Testis (tissue), 3 donors: ENCODE results near the gene EMX2. TPM values are rescaled to one million over a fixed set of nuclear protein-coding genes. Genes with fewer than 3 reads are reported as not detected.
"Not testable (repeated sequence)": the region's sequence is repeated elsewhere in the genome, so short reads cannot be mapped to it uniquely, and the experiment has no call there.

Experiments
- DNase-seq: peaks from one replicate; pipeline ENCODE4 v3.0.0-alpha.2; 2019
- H3K27ac ChIP-seq, 2 donors: fragments of 200-600 bp; sonication (generic); one replicate each; pipeline ENCODE4 v1.5.1; 2019
- H3K27me3 ChIP-seq: fragments of 200-600 bp; sonication (generic); one replicate; pipeline ENCODE4 v1.5.1; 2019
- H3K36me3 ChIP-seq: fragments of 200-600 bp; sonication (generic); one replicate; pipeline ENCODE4 v1.5.1; 2017; ENCODE audit warnings: low read depth; ENCODE audit errors: missing control alignments
- H3K4me1 ChIP-seq: fragments of 200-600 bp; sonication (generic); one replicate; pipeline ENCODE4 v1.5.1; 2019
- H3K4me3 ChIP-seq, 2 donors: fragments of 200-600 bp; sonication (generic); one replicate each; pipeline ENCODE4 v1.5.1; 2017 to 2019
- H3K9me3 ChIP-seq: fragments of 200-600 bp; sonication (generic); one replicate; pipeline ENCODE4 v1.5.1; 2017
- CTCF ChIP-seq, 3 experiments: fragments of 450-650 bp in 2 of 3; fragments of 200-600 bp in 1 of 3; sonication (generic) in 1 of 3; IDR thresholded peaks; one replicate each; pipeline ENCODE4 v1.5.1; 2016 to 2019; ENCODE audit warnings: antibody characterized with exemption in 3 of 3, mild to moderate bottlenecking in 2 of 3, moderate library complexity in 1 of 3
- POLR2A ChIP-seq: fragments of 450-650 bp; IDR thresholded peaks from one replicate; pipeline ENCODE4 v1.6.1; 2017; ENCODE audit warnings: antibody characterized with exemption, mild to moderate bottlenecking, moderate library complexity
- WGBS, 2 donors: methylation state at CpG; one replicate each; pipeline ENCODE4 v1.1.5; 2018; 5-methylcytosine and 5-hydroxymethylcytosine counted together
- intact Hi-C: fragments of 100-400 bp; cut with DNase I; formaldehyde crosslinking; loops from one replicate; pipeline ENCODE4 v1.15.1; 2023; ENCODE audit warnings: low total_unique reads
- polyA plus RNA-seq: library from polyadenylated mRNA; stranded (reverse); fragments of 350-450 nt; fragmentation: Illumina TruSeq; extraction: RNeasy Lipid Tissue Mini Kit (QIAGEN cat#74804); gene quantifications from one replicate; pipeline ENCODE4 v1.2.3, GENCODE V29; 2014; ENCODE audit warnings: low read depth, low replicate concordance; ENCODE audit not compliant: insufficient read depth
- total RNA-seq, 2 donors: library from RNA; depleted of rRNA; stranded (reverse); fragments of >200 nt; gene quantifications; one replicate each; pipeline ENCODE4 v1.2.3, GENCODE V29; 2016

The EMX2 gene
- total and polyA plus RNA-seq, 3 donors from 2014 or later, result 1.5 to 6.9 (median 1.9) TPM

GRCh38 chr10:117578999-117579590, 36.5 kb downstream of the EMX2 start:
- Histone ChIP-seq H3K27me3 (no peaks in the 10 kb centered on the region), H3K36me3 (no peaks in the 10 kb centered on the region), H3K4me3 (no peak overlapping the region), H3K9me3 (no peaks in the 10 kb centered on the region), H3K27ac (no peak overlapping the region), H3K4me1 (no peaks in the 10 kb centered on the region)
- TF ChIP-seq POLR2A (no peak), CTCF (IDR thresholded peaks at IDR 0.05) (no peak)
- DNase-seq, result no peak
- WGBS, 2 donors, result 90 to 96% methylated on average over 5 of the region's 5 CpGs
- intact Hi-C loops, result no loop called here

- no peak for TF ChIP-seq POLR2A
- no peak for TF ChIP-seq CTCF (IDR thresholded peaks at IDR 0.05)
- no peak overlapping the region for H3K4me3 ChIP-seq
- H3K36me3 ChIP-seq, result no peaks in the 10 kb centered on the region
- WGBS, 2 donors, result 65 to 72% methylated on average over 2 of the region's 2 CpGs
- H3K27ac ChIP-seq, result no peak overlapping the region
- intact Hi-C loops, result no loop called here
- no peaks in the 10 kb centered on the region for H3K27me3 ChIP-seq
- DNase-seq, result no peak
- H3K4me1 ChIP-seq, result no peaks in the 10 kb centered on the region
- H3K9me3 ChIP-seq, result no peaks in the 10 kb centered on the region
These were observed 39.4 kb downstream of the EMX2 start for GRCh38 chr10:117581961-117582360.

GRCh38 chr10:117584831-117585230, 42.3 kb downstream of the EMX2 start:
- 84 to 87% methylated on average over 2 of the region's 2 CpGs for WGBS, 2 donors
- H3K27me3 ChIP-seq, DNase-seq, H3K36me3 ChIP-seq, H3K9me3 ChIP-seq, intact Hi-C loops, H3K4me1 ChIP-seq, H3K27ac ChIP-seq, H3K4me3 ChIP-seq: not testable (repeated sequence)

- intact Hi-C loops, result no loop called here
- H3K4me3 ChIP-seq, result no peak overlapping the region
- WGBS, 2 donors, result 92 to 96% methylated on average over 5 of the region's 5 CpGs
- DNase-seq, result no peak
- H3K9me3 ChIP-seq, result no peaks in the 10 kb centered on the region
- TF ChIP-seq POLR2A (no peak), CTCF (IDR thresholded peaks at IDR 0.05) (no peak)
- H3K27ac ChIP-seq, result no peak overlapping the region
- no peaks in the 10 kb centered on the region for H3K36me3 ChIP-seq
- H3K4me1 ChIP-seq, result no peaks in the 10 kb centered on the region
- no peaks in the 10 kb centered on the region for H3K27me3 ChIP-seq
These were observed 44.5 kb downstream of the EMX2 start for GRCh38 chr10:117587036-117587435.

- TF ChIP-seq POLR2A (no peak), CTCF (IDR thresholded peaks at IDR 0.05) (no peak)
- Histone ChIP-seq H3K36me3 (no peaks in the 10 kb centered on the region), H3K9me3 (no peaks in the 10 kb centered on the region), H3K27me3 (no peaks in the 10 kb centered on the region), H3K4me3 (no peak overlapping the region), H3K4me1 (no peaks in the 10 kb centered on the region), H3K27ac (no peak overlapping the region)
- DNase-seq, result no peak
- intact Hi-C loops, result no loop called here
- 77% methylated on average over 8 of the region's 8 CpGs for WGBS, 2 donors
These were observed 47.7 kb downstream of the EMX2 start for GRCh38 chr10:117590101-117590875.
